HG03060 (cell line): ENCODE data around the gene TRIM15.

Experiments used
- ATAC-seq: cut with Tn5 transposase; IDR thresholded peaks from one replicate; pipeline ENCODE4 v1.9.1; 2021; ENCODE audit warnings: low read depth, moderate number of reproducible peaks; ENCODE audit not compliant: unreplicated experiment

Gene TRIM15

GRCh38 chr6:30144811-30145210, 18.5 kb upstream of the TRIM15 start:
- no peak for ATAC-seq

GRCh38 chr6:30145818-30146217, 17.5 kb upstream of the TRIM15 start:
- no peak for ATAC-seq

GRCh38 chr6:30147096-30147495, 16.2 kb upstream of the TRIM15 start:
- no peak for ATAC-seq

GRCh38 chr6:30149234-30149633, 14.1 kb upstream of the TRIM15 start:
- ATAC-seq, result no peak

GRCh38 chr6:30149858-30150550, 13.3 kb upstream of the TRIM15 start:
- ATAC-seq, result no peak

GRCh38 chr6:30150671-30151395, 12.5 kb upstream of the TRIM15 start:
- no peak for ATAC-seq

GRCh38 chr6:30151580-30151979, 11.8 kb upstream of the TRIM15 start:
- no peak for ATAC-seq

- ATAC-seq, result no peak
These were observed 11.2 kb upstream of the TRIM15 start for GRCh38 chr6:30152016-30152673.

GRCh38 chr6:30152910-30153610, 10.3 kb upstream of the TRIM15 start:
- no peak for ATAC-seq

- ATAC-seq, result no peak
These were observed 9.3 kb upstream of the TRIM15 start for GRCh38 chr6:30154061-30154460.

- ATAC-seq, result no peak
These were observed 8.4 kb upstream of the TRIM15 start for GRCh38 chr6:30154709-30155519.

GRCh38 chr6:30155520-30156261, 7.7 kb upstream of the TRIM15 start:
- no peak for ATAC-seq

- no peak for ATAC-seq
These were observed 7.1 kb upstream of the TRIM15 start for GRCh38 chr6:30156262-30156599.

GRCh38 chr6:30156774-30157173, 6.6 kb upstream of the TRIM15 start:
- no peak for ATAC-seq

- ATAC-seq, result no peak
These were observed 5.8 kb upstream of the TRIM15 start for GRCh38 chr6:30157581-30157980.

GRCh38 chr6:30157999-30158398, 5.3 kb upstream of the TRIM15 start:
- ATAC-seq, result no peak

- no peak for ATAC-seq
These were observed 4.8 kb upstream of the TRIM15 start for GRCh38 chr6:30158475-30159040.

- no peak for ATAC-seq
These were observed 3.1 kb upstream of the TRIM15 start for GRCh38 chr6:30160008-30160784.
